ENCODE measurements around the gene KCNJ1. TPM values are rescaled to one million over a fixed set of nuclear protein-coding genes. Genes with fewer than 3 reads are reported as not detected.

The KCNJ1 gene
- total and polyA plus RNA-seq, 10 of the 15 experiments (the other 5 are each of a cell fraction or from before 2014, with no cell fraction given) = not detected

DNA sequence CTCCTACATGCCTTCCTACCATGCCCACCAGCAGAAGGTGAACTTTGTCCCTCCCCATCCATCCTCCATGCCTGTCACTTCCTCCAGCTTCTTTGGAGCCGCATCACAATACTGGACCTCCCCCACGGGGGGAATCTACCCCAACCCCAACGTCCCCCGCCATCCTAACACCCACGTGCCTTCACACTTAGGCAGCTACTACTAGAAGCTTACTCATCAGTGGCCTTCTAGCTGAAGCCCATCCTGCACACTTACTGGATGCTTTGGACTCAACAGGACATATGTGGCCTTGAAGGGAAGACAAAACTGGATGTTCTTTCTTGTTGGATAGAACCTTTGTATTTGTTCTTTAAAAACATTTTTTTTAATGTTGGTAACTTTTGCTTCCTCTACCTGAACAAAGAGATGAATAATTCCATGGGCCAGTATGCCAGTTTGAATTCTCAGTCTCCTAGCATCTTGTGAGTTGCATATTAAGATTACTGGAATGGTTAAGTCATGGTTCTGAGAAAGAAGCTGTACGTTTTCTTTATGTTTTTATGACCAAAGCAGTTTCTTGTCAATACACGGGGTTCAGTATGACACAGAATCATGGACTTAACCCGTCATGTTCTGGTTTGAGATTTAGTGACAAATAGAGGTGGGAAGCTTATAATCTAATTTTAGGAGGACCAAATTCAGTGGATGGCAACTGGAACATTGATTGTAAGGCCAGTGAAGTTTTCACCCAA lies 56.1 kb downstream of the KCNJ1 start:
- POLR2A ChIA-PET = interaction anchor here (1.1 kb wide), 1 partner anchor 39 kb away, joined by 3 read pairs; no protein-coding TSS in a partner anchor
- no peak overlapping the region for H3K4me2 ChIP-seq (ENCODE audit: control insufficient read depth, insufficient read depth)
- peaks cover 10 to 39% of the 10 kb centered on the region in 2 experiments for H3K36me3 ChIP-seq (ENCODE audit: control insufficient read depth in 2 of 2, insufficient read depth in 2 of 2, low read length in 1 of 2)
- ATAC-seq = no peak
- no peaks in the 10 kb centered on the region; the same call in 1 of the 2 replicates for H4K20me1 ChIP-seq (ENCODE audit: control insufficient read depth, insufficient read depth)
- H3K9me3 ChIP-seq (replicated peaks; ENCODE audit: control insufficient read depth, insufficient read depth, low read length) = no peaks in the 10 kb centered on the region
- TSS peak; percentile 18 for BruUV-seq (replicated peaks)
- H3K4me3 ChIP-seq = no peak overlapping the region
- no peak overlapping the region for H3K9ac ChIP-seq (ENCODE audit: control insufficient read depth, insufficient read depth, low read length)
- in situ Hi-C loops (cut with MboI) (no loop called here), intact Hi-C loops (cut with micrococcal nuclease; ENCODE audit: unreplicated experiment) (no loop called here)
- SMC1A ChIA-PET (ENCODE audit: uncharacterized antibody, unreplicated experiment) = interaction anchor here (1.4 to 2.1 kb wide), 3 partner anchors 17 to 20 kb away, joined by 3 to 8 read pairs (median 6); no protein-coding TSS in a partner anchor
- no peak for TF ChIP-seq EZH2 (IDR thresholded peaks at IDR 0.05; ENCODE audit: borderline replicate concordance, control insufficient read depth, low read depth, low read length)
- TF ChIP-seq MEF2A (IDR thresholded peaks at IDR 0.05; ENCODE audit: insufficient read depth, low read depth, low read length) = no peak
- TF ChIP-seq ZBTB33 (IDR thresholded peaks at IDR 0.05) = no peak
- TF ChIP-seq NFIC (IDR thresholded peaks at IDR 0.05; ENCODE audit: low read depth, low read length) = no peak
- no peak for TF ChIP-seq PAX5 (IDR thresholded peaks at IDR 0.05; ENCODE audit: borderline replicate concordance, low read depth, low read length)
- TF ChIP-seq PBX3 (IDR thresholded peaks at IDR 0.05; ENCODE audit: insufficient replicate concordance, low read depth, low read length) = no peak
- TF ChIP-seq CREB1 (IDR thresholded peaks at IDR 0.05; ENCODE audit: low read depth) = no peak
- no peak for TF ChIP-seq ZNF207 (IDR thresholded peaks at IDR 0.05; ENCODE audit: borderline replicate concordance)
- WGBS (ENCODE audit: insufficient coverage, insufficient replicate concordance, low lambda C conversion rate, missing lambda C conversion rate) = 93% methylated on average over 8 of the region's 8 CpGs
- no peaks in the 10 kb centered on the region for H3K79me2 ChIP-seq (ENCODE audit: control insufficient read depth, insufficient read depth, low read length)
- H3K4me1 ChIP-seq (ENCODE audit: control insufficient read depth, insufficient read depth, low read length) = no peaks in the 10 kb centered on the region
- CTCF ChIA-PET = interaction anchor here (1.2 to 2.4 kb wide), 5 partner anchors 17 to 654 kb away, joined by 4 to 10 read pairs (median 4); no protein-coding TSS in a partner anchor
- no peaks in the 10 kb centered on the region for H3K27me3 ChIP-seq (replicated peaks in 1 of 2; ENCODE audit: control insufficient read depth in 2 of 2, insufficient read depth in 2 of 2, low read length in 1 of 2)
- DNase-seq (ENCODE audit: low read depth, low spot score) = no peak
- RAD21 ChIA-PET (ENCODE audit: unreplicated experiment) = interaction anchor here (0.7 kb wide), 1 partner anchor 20 kb away, joined by 3 read pairs; no protein-coding TSS in a partner anchor
- no peak overlapping the region for H3K27ac ChIP-seq (ENCODE audit: control insufficient read depth, insufficient read depth)
- H2AFZ ChIP-seq (ENCODE audit: control insufficient read depth, low read depth, low read length) = no peak overlapping the region
- no peak for FAIRE-seq

All from GM12878 (cell line).